ENCODE data around the gene TYK2. TPM values are rescaled to one million over a fixed set of nuclear protein-coding genes. Genes with fewer than 3 reads are reported as not detected.

The TYK2 gene
- total RNA-seq, 4 donors from 2014 or later, result 59.2 to 94.4 (median 75.9) TPM

DNA sequence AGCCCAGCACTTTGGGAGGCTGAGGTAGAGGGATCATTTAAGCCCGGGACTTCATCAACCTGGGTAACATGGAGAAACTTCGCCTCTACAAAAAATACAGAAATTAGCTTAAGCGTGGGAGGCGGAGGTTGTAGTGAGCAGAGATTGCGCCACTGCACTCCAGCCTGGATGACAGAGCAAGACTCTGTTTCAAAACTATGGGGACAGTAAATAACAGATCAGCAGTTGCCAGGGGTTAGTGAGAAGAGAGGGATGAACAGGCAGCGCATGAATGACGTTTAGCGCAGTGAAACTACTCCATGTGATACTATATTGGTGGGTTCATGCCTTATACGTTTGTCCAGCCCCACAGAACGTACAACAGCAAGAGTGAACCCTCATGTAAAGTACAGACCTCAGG is 33.9 kb downstream of the TYK2 start:
- no peak for TF ChIP-seq CTCF (IDR thresholded peaks at IDR 0.05; ENCODE audit: low read depth)

DNA sequence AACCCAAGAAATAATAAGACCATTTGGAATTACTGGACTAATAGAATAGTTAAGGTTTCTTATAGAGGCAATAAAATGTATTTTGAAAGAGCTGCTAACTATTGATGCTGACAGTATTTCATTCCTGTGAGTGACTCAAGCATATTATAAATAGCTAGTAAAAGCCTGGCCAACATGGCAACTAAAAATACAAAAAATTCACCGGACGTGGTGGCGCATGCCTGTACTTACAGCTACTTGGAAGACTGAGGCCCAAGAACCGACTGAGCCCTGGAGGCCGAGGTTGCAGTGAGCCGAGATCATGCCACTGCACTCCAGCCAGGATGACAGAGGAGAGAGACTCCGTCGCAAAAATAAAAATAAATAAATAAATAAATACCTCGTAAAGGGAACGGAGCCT is 35.6 kb downstream of the TYK2 start:
- TF ChIP-seq CTCF (IDR thresholded peaks at IDR 0.05; ENCODE audit: low read depth), result no peak

GRCh38 chr19:10343495-10343894 is 36.9 kb downstream of the TYK2 start:
- no peak for TF ChIP-seq CTCF (IDR thresholded peaks at IDR 0.05; ENCODE audit: low read depth)

DNA sequence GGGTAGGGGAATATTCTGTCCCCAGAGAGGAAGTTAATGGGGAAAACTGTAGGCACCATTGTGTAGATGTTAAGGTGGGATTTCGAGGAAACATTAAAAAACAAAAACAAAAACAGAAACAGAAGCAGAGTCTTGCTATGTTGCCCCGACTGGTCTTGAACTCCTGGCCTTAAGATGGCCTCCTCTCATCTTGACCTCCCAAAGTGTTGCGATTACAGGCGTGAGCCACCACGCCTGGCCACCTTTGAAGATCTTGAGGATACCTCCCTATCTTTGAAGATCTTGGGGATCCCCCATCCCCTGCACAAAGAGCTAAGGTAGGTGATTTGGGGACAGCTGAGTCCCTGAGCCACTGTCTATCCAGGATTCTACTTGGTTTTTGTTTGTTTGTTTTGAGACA is 40.4 kb downstream of the TYK2 start:
- TF ChIP-seq CTCF (IDR thresholded peaks at IDR 0.05; ENCODE audit: low read depth), result no peak

DNA sequence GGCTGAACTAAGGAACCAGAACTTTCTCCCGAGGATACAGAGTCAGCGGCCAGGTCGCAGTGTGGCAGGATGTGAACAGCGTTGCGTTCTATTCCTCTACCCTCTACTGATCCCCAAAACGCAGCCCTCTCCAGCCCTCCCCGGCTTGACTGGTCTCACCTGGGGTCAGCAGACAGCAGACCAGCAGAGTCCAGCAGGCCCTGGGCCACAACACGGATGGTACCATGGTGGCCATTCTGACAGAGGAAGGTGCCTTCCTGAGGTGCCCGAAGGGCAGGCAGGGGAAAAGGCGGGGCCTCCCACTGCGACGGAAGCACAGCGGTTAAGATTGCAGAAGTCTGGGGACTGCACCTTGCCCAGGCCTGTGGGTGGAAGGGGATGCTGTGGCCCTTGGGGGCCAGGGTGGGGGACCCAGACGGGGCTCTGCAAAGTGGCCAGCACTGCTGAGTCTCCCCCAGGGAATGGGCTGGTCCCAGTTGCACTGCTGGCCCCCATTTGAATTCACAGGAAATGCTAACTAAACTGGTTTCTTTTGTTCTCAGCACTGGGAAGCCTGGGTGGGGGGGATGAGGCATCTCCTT is 40.9 kb downstream of the TYK2 start, which contains the start of gene ICAM3:
Gene ICAM3 (minus strand): TSS at position 245 of the 581 bp plus-strand sequence. CDS start 10 bp downstream, at position 235.
- no peak for TF ChIP-seq CTCF (IDR thresholded peaks at IDR 0.05; ENCODE audit: low read depth)

DNA sequence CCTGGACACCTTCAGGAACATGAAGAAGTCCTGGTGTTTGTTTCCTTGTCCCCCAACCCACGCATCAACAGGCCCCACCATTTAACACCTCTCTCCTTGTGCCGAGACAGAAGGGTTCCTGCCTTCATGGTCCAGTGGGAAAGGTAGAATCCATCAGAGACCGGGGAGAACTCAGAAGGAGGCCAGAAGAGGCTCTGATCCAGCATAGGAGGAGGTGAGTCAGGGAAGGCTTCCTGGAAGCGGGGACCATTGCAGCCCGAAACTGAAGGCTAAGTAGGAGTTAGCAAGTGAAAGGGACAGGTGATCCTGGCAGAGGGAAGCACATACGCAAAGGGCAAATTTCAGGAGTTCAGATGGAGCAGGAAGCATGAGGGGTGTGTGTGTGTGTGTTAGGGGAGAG is 41.4 kb downstream of the TYK2 start:
- TF ChIP-seq CTCF (IDR thresholded peaks at IDR 0.05; ENCODE audit: low read depth), result no peak

- no peak for TF ChIP-seq CTCF (IDR thresholded peaks at IDR 0.05; ENCODE audit: low read depth)
Measured at GRCh38 chr19:10335352-10335985, 44.9 kb downstream of the TYK2 start.

Measured in subcutaneous adipose tissue (tissue), 4 donors.